GM10266 (cell line): ENCODE results near the gene CDH6.

Source experiments
- DNase-seq: peaks from one replicate; pipeline ENCODE4 v3.0.0; 2012; ENCODE audit errors: extremely low spot score
- CTCF ChIP-seq: IDR thresholded peaks from 2 replicates; pipeline ENCODE4 v1.5.1; 2012; ENCODE audit warnings: mild to moderate bottlenecking, low read depth; ENCODE audit not compliant: control insufficient read depth, insufficient read depth; ENCODE audit errors: missing control alignments

CDH6 gene

GRCh38 chr5:31268686-31269085 is 75.2 kb downstream of the CDH6 start:
- TF ChIP-seq CTCF: no peak
- DNase-seq: no peak

- TF ChIP-seq CTCF: no peak
- no peak for DNase-seq
These were observed 75.8 kb downstream of the CDH6 start for GRCh38 chr5:31269259-31269658.

GRCh38 chr5:31270396-31270795 is 76.9 kb downstream of the CDH6 start:
- no peak for DNase-seq
- TF ChIP-seq CTCF: peak; percentile 25

- no peak for TF ChIP-seq CTCF
- no peak for DNase-seq
These were observed 78.1 kb downstream of the CDH6 start for GRCh38 chr5:31271567-31271966.

- no peak for TF ChIP-seq CTCF
- no peak for DNase-seq
These were observed 79.7 kb downstream of the CDH6 start for GRCh38 chr5:31273161-31273560.

GRCh38 chr5:31273631-31274378 is 80.3 kb downstream of the CDH6 start:
- TF ChIP-seq CTCF: no peak

GRCh38 chr5:31280210-31280609 is 86.7 kb downstream of the CDH6 start:
- no peak for TF ChIP-seq CTCF
- DNase-seq: no peak

More at GRCh38 chr5:31273631-31274378, 80.3 kb downstream of the CDH6 start:
- peak; percentile 9 for DNase-seq
